DMS 273 treated with DMSO at 0.1 percent for 48 hours (cell line): ENCODE results near the gene SLC22A15.
"Not testable (repeated sequence)": the region's sequence is repeated elsewhere in the genome, so short reads cannot be mapped to it uniquely, and the experiment has no call there.

ENCODE experiments used
- DNase-seq: peaks from one replicate; lab custom pipeline; 2025; lab: John Stamatoyannopoulos, UW

SLC22A15 gene

DNA sequence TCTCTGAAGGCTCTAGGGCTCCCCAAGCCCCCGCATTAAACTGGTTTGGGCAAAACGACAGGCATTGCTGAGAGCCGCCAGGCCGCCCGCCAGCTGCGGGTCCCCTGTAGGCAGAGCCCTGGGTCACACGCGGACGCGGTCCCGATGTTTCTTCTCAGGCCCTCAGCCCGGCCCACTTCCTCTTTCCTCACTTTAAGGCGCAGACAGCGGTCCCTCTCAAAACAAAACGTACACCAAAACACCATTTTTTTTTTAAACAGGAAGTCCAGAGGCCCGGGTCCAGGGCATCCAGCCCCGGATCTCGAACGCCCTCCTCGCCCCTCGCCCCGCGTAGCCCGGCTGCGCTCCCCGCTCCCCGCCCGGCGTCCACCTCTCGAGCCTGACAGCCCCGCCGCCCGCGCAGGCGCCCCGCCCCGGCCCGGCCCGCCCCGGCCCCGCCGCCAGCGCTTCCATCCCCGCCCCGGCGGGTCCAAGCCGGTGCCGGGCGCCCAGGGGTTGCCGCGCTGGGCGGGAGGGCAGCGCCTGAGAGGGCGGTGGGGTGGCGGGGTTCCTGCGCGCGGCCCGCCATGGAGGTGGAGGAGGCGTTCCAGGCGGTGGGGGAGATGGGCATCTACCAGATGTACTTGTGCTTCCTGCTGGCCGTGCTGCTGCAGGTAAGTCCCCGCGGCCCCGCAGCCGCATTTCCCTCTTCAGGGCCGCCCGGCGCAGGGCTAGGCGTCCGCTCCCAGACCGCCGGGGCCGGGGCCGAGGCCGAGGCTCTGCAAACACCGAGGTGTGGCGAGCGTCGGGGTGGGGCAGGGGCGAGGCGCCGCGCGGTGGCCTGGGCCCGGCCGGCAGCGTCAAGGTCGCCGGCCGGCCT lies at the start of gene SLC22A15:
Gene SLC22A15, plus strand, starts transcription at position 452 of the 859 bp plus-strand sequence. Its CDS starts 115 bp downstream, at position 567.
- DNase-seq = peak; percentile 33

DNA sequence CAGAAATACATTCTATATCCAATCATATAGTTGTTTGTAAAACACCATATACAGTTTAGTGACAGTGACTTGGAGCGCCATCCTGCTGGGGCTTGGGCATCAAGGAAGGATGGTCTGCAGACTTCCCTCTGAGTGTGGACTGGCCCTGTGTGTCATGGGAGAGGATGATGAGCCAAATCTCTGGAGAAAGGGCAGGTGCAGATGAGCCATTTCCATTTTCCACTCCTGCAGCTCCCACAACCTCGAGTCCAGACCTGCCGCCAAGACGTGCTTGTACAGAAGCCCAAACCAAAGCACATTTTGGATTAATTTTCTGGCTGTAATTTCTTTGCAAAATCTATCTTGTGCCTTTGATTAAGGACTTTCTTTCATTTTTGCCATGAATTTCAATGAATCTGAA lies 48.3 kb upstream of the SLC22A15 start:
- no peak for DNase-seq

DNA sequence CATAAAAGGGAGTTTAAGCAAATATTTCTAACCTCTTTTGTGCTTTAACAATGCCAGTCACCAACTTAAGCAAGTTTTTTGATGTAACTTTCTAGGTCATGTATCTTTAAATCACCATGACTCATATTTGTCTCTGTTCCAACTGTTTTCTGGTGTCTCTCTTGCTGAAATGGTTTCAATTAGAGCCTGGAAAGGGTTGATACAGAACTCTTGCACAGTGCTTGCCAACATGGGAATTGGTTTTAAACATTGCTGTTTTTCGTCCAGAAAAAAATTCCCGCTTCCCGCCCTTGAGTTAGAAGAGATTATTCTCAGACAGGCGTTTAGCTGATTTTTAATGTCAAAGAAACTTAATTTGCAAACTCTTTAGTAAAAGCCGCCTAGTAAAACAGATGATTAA lies 46.4 kb upstream of the SLC22A15 start:
- no peak for DNase-seq

DNA sequence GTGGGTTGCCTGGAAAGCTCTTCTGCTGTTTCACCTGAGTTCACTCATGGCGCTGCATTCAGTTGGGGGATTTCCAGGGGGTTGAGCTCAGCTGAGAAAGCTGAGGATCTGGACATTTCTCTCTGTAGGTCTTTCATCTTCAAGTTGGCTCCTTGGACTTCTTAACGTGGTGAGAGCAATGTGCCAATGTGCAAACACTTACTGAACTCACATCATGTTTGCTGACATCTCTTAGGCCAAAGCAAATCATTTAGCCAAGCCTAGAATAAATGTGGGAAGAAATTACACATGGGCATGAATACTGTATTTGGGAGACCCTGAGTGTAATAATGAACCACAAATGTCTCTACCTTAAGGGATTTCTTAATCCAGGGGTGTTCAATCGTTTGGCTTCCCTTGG lies 42.7 kb upstream of the SLC22A15 start:
- DNase-seq = no peak

DNA sequence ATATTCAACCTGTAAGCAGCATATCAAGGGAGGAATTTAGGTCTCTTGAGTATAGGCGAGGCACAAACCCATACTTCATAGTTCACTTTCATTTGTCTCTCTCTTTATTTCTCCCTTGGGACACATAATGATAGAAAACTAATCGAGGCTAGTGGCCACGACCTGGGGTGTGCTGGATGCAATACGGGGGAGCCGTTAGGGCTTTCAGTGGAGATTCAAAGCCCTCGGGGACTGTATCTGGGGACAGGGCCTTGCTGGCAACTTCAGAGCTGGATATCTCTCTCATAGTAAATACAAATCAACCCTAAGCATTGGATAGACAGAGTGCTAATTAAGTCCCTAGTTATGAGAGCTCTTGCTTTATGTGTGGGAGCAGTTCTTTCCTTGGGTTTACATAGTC lies 36.9 kb upstream of the SLC22A15 start:
- DNase-seq = no peak

DNA sequence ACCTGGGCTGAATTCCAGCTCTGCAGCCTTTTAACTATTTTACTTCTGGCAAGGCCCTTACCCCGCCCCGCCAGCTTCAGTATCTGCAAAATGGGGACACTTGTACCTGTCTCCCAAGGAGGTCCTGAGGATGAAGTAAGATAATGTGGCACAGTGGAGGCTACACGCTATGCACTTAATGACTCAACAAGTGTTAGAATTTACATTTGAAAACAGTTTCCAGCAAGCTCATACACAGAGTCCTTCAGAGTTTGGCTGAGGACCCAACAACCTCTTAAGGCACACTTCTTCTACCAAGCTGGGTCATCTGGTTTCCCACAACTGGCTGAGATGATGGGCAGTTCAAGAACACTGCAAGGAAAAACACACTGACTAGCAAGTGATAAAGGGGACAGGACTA lies 30.2 kb upstream of the SLC22A15 start:
- no peak for DNase-seq

DNA sequence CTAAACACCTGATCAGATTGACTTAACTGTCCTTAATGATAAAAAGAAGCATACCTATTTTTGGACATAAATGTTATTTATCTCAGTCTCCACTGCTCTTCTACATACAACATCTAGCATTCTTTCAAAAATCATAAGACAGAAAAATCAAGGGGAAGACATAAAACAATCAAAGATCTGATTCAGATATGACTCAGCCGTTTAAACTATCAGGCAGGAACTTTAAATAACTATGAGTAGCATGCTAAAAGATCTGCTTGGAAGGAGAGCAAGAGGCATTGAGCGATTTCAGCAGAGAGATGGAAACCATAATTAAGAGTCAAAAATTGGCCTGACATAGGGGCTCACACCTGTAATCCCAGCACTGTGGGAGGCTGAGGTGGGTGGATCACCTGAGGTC lies 27.2 kb upstream of the SLC22A15 start:
- DNase-seq = no peak

DNA sequence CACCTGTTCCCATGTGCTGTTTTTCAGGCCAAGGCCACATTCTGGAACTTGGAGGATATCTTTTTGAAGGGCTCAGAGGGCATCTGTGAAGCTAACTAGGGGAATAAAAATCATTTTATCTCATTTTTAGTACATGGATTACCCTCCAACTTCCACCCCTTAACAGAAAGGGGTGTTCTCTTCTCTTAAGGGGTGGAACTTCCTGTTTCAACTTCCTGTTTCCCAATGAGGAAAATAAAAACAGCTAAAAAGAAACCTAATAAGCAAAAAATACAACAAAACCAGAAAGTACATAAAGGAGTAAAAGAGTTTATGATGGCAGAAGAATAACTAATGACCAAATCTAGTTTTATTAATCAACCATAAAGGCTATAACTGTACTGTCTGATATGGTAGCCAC lies 24.8 kb upstream of the SLC22A15 start:
- DNase-seq = no peak

DNA sequence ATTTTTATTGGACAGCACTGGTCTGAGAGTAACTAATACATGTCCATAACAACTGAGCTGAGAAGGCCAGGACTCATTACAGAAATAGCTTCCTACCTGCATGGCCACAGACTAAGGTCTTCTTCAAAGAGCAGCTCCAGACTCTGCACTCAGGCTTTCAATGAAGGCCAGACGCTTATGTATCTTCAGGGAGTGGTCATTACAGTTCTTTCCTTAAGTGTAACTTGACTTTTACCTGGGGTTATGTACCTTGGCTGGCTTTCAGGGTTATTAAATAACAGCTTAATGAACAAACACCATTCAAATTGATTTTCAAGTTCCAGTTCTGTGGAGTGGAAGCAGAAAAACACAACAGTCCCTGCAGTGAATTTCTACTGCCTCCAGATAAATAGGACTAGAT lies 23.8 kb upstream of the SLC22A15 start:
- DNase-seq = no peak

DNA sequence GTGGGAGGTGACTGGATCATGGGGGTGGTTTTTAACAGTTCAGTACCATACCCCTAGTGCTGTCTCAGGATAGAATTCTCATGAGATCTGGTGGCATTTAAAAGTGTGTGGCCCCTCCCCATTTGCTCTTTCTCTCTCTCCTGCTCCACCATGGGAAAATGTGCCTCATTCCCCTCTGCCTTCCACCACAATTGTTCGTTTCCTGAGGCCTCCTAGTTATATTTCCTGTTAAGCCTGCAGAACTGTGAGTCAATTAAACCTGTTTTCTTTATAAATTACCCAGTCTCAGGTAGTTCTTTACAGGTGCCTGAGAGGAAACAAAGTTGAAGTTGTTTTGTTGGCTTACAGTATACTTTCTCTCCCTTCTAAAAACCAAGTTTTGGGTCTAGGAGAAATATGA lies 23.1 kb upstream of the SLC22A15 start:
- DNase-seq = no peak

DNA sequence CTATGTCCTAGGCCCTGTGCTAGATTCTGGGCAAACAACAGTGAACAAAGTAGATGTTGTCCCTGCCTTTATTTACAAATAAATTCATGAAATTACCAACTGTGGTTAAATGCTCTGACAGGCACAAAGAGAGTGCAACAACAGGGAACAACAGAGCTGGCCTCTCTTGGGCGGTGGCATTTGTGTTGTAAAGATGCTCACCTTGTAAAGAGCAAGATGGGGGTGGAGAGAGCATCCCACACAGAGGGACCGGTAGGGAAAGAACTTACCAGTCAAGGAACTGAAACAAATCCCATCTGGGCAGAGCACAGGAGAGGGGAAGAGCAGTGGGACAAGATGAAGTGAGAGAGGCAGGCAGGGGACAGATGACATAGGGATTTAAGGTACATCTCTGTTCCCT lies 21.6 kb upstream of the SLC22A15 start:
- no peak for DNase-seq

DNA sequence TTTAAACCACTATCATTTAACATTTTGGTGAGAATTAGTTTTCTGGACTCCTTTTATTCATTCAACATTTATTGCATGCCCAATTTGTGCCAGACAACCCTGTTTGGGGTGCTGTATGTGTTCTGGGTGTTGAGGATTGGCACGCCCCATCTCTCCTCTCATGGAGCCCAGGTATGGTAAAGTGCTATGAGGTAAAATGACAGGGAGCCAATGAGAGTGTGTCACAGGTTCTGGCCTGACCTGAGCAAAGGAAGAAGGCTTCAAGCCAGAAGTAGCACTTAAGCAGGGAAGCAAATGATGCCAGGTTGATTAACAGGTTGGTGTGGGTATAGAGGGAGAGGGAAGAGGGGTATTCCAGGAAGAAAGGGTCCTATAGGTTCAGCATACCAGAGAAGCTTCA lies 21.1 kb upstream of the SLC22A15 start:
- DNase-seq = no peak

DNA sequence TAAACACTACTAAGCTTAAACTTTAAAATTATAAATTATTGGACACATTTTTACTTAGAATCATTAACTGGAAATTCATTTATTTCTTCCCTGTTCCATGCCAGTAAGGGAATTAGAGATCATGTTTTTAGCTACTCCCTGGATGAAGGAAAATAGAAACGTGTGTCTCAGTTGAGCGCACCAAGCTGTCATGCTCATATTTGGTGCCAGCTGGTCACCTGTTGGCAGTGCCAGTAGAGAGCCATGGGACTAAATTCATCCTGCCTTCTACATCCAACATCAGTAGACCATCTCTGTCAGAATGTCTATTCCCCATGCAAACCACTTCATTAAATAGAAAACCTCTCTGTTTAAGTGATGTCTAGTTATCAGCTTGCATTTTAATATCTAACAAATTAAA lies 17.4 kb upstream of the SLC22A15 start:
- DNase-seq = no peak

DNA sequence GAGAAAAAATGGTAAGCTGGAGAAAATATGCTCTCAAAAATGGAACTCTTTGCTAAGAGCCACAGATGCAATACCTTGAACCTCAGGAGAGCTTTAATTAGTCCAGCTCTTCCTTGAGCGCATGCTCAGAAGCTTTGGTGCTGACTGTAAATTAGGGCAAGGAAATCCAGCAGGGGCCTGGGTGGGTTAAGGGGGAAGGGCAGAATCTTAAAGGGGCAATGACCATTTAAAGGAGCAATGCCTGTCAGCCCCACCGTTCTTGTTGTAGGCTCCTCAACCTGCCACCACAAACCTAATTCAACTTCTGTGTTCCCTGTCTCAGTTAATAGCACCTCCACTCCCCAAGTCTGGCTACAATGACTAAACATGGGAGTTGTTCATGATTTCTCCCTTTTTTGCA lies 6.8 kb upstream of the SLC22A15 start:
- peak; percentile 35 for DNase-seq

DNA sequence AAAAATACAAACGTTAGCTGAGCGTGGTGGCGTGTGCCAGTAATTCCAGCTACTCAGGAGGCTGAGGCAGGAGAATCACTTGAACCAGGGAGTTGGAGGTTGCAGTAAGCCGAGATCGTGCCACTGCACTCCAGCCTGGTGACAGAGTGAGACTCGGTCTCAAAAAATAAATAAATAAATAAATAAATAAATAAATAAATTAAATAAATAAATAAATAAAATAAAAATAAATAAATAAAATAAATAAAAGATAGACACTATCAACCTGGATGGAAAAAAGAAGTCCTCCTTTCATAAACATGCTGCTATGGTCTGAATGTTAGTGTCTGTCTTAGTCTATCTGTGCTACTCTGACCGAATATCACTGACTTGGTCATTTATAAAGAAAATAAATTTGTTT lies 4.5 kb upstream of the SLC22A15 start:
- not testable (repeated sequence) for DNase-seq

DNA sequence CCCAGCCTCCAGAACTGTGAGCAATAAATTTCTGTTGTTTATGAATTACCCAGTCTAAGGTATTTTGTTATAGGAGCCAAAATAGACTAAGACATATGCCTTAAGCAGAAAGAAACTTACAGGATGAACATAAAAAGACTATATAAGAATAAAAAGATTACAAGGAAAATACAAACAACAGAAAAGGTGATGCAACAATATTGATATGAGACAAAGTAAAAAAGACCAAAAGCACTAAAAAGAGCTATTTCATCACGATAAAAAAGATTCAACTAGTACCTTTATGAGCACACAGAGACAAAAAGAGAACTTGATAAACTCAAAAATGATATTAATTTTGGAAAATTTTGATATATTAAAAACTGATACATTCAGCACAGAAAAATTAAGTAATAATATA lies 3.2 kb upstream of the SLC22A15 start:
- no peak for DNase-seq

DNA sequence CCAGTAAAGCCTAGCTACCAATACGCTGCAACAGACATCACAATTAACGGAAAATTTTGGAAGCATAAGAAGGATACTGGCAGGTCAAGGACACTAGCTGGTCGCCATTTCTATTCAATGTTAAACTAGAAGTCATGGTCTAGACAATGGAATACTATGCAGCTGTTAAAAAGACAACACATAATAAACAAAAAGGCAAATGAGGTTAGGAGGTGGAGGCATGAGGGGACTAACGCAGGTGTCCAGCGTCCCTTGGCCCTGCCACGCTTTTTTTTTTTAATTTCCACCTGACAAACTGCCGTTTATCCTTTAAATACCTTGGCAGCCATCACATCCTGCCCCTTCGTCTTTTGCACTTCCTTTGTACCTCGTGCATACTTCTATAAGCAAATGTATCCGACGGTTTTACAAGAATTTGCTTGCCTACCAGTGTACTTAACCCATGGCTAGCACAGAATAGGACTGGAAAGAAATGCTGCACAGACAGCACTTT lies 698 bp upstream of the SLC22A15 start:
- no peak for DNase-seq

DNA sequence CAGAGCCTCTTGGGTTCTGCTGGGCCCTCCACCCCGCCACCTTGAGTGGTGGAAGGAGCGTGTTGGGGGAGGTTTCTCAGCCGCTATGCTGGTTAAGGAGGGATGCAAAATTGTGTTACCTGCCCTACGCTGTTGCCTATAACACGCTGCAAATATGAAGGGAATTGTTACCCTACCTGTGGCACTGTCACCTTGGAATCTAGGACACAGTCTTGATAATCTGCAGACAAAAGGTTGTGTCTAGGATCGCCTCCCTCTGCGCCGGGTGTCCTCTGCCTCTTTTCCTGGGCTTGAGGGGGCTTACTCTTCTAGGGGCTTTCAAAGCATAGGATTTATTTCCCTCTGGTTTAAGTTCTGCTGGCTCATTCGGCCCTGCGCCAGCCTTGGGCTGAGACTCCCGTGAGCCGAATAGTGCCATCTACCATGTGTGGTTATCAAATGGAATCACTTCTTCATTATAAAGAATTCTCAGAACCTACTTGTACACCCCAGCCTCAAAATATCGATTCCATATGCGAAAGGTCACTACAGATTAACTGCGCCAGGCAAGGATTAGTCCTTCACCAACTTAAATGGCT lies 697 bp downstream of the SLC22A15 start:
- no peak for DNase-seq

DNA sequence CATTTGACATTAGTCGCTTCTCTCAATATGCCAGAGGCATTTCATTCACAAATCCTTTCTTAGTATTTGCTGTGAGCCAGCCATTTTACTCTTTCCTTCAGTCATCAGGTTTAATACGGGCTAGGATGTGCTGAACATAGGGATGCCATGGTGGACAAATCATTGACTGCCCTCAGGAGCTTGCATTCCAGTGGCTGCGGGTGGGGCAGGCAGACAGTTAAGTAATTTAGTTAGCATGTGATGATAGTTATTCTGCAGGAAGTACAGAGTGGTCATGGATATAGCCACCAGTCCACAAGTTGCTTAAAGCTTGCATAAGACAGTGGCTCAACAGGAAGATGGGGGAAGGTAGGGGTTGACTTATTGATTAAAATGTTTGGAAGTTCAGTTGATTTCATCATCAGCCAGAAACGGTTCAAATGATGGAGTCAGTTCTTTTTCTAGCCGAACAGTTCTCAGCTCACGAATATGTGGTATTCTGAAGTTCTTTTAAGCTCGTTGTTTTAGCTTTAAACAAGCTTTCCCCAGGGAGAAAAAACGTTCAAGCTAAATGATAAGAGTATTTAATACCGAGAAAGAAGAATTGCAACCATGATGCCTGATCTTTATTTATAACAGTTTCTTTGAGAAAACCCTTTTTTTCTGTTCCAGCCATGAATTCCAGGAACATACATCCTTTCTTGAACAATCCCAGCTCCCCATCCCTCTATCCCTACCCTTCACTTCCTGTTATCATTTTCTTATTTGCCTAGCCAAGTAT lies 1.4 kb downstream of the SLC22A15 start:
- no peak for DNase-seq

DNA sequence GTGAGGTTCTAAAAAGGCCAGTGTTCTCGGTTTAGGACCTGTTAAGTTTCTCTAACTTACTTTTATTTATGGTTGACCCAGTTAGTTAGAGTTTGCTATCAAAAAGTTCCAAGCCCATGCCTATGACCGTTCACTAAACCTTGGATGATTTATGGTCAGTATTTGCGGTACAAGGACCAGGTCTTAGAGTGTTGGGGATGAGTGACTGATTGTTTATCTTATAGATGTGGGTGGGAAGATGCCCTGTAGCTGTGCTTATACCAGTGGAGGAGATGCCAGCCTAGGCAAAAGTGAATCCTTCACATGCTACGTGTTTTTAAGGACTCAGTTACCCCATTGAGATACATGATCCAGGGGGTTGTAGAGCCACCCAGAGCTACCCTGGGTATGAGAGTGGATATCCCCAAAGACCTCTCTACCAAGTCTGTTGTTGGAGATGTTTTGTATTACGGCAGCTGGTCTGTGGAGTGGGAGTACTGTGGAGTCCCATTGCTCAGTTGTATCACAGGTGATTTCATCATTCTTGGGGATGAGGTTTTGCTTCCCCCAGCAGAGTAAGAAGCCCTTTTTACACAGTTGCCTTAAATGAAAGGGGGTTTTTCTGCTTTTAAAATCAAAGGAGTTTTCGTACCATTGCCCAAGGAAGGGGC lies 2.1 kb downstream of the SLC22A15 start:
- DNase-seq = no peak

DNA sequence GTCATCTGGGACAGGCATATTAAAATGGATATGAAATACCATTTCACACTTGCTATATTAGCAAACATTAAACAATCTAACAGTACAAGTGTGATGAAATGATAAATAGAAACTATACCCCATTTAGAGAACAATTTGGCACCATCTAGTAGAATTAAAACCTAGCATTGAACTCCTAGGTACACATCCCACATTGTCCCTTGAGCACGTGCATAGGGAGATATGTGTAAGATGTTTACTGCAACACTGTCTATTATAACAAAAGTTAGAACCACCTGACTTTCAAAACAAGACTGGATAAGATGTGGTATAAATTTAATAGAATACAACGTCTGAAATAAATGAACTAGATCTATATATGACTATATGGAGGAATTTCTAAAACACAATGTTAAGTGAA lies 3.8 kb downstream of the SLC22A15 start:
- DNase-seq = no peak
